HepG2 (cell line): ENCODE results near the gene NDRG2. TPM values are rescaled to one million over a fixed set of nuclear protein-coding genes. Genes with fewer than 3 reads are reported as not detected.

Experiments
- AKAP8 ChIP-seq: sonication (generic); formaldehyde crosslinking; IDR thresholded peaks from 2 replicates; pipeline ENCODE4 v1.5.1; 2020; ENCODE audit warnings: mild to moderate bottlenecking, missing genetic modification reagents
- ELF4 ChIP-seq: sonication (generic); formaldehyde crosslinking; IDR thresholded peaks from 2 replicates; pipeline ENCODE4 v1.5.0; 2020; ENCODE audit warnings: missing genetic modification reagents, mild to moderate bottlenecking, moderate library complexity, borderline replicate concordance
- KMT2A ChIP-seq: sonication (generic); formaldehyde crosslinking; IDR thresholded peaks from 2 replicates; pipeline ENCODE4 v1.4.0; 2020; ENCODE audit warnings: missing genetic modification reagents
- NCOA2 ChIP-seq: sonication (generic); formaldehyde crosslinking; IDR thresholded peaks from 2 replicates; pipeline ENCODE4 v1.8.0; 2022; ENCODE audit warnings: inconsistent platforms
- NFE2L1 ChIP-seq: sonication (generic); formaldehyde crosslinking; IDR thresholded peaks from 2 replicates; pipeline ENCODE4 v1.4.0; 2020; ENCODE audit warnings: missing genetic modification reagents, mild to moderate bottlenecking, borderline replicate concordance
- STAG1 ChIP-seq: sonication (generic); formaldehyde crosslinking; IDR thresholded peaks from 2 replicates; pipeline ENCODE4 v1.4.0; 2020; ENCODE audit warnings: missing genetic modification reagents
- TFDP2 ChIP-seq: sonication (generic); formaldehyde crosslinking; IDR thresholded peaks from 2 replicates; pipeline ENCODE4 v1.4.0; 2020; ENCODE audit warnings: missing genetic modification reagents
- USF2 ChIP-seq, 2 experiments: sonication (generic) in 1 of 2; formaldehyde crosslinking in 1 of 2; IDR thresholded peaks; 2 replicates each; pipeline versions ENCODE4 v1.5.1 to v1.6.1; 2011 to 2020; ENCODE audit warnings: borderline replicate concordance in 1 of 2, low read depth in 1 of 2, low read length in 1 of 2, mild to moderate bottlenecking in 1 of 2, missing genetic modification reagents in 1 of 2, moderate library complexity in 1 of 2
- XRCC5 ChIP-seq: fragments of 200-400 bp; formaldehyde crosslinking; optimal IDR thresholded peaks from 2 replicates; pipeline ENCODE3; 2017; ENCODE audit warnings: mild to moderate bottlenecking, low read length
- ZEB1 ChIP-seq: IDR thresholded peaks from 2 replicates; pipeline ENCODE4 v1.6.1; 2012; ENCODE audit warnings: mild to moderate bottlenecking, low read depth, inconsistent platforms; ENCODE audit not compliant: insufficient replicate concordance
- ZKSCAN5 ChIP-seq: sonication (generic); formaldehyde crosslinking; IDR thresholded peaks from 2 replicates; pipeline ENCODE4 v1.5.1; 2020; ENCODE audit warnings: mild to moderate bottlenecking, missing genetic modification reagents
- ZNF121 ChIP-seq: sonication (generic); formaldehyde crosslinking; IDR thresholded peaks from 2 replicates; pipeline ENCODE4 v1.5.0; 2020; ENCODE audit warnings: mild to moderate bottlenecking, missing genetic modification reagents
- ZNF253 ChIP-seq: sonication (generic); formaldehyde crosslinking; IDR thresholded peaks from 2 replicates; pipeline ENCODE4 v1.8.0; 2022; ENCODE audit warnings: mild to moderate bottlenecking, missing genetic modification reagents, borderline replicate concordance
- polyA plus RNA-seq, 8 experiments: library from polyadenylated mRNA; depleted of rRNA in 3 of 8; stranded (reverse) in 7 of 8; unstranded in 1 of 8; fragments of >200 nt; fragmentation: Illumina TruSeq in 4 of 8; extraction: Trizol in 4 of 8; gene quantifications; 2 replicates each; pipeline versions ENCODE4 v1.2.1 to v1.2.3, GENCODE V29; 2011 to 2016; ENCODE audit warnings: low read depth in 4 of 8, missing spikeins in 1 of 8, mixed read lengths in 1 of 8; ENCODE audit not compliant: insufficient read depth in 1 of 8
- total RNA-seq, 5 experiments: library from RNA; depleted of rRNA; stranded (reverse); fragments of >200 nt; fragmentation: Illumina TruSeq; extraction: Trizol; gene quantifications; 2 replicates each; pipeline ENCODE4 v1.2.3, GENCODE V29; 2016; ENCODE audit warnings: low read depth in 1 of 5
- TF ChIP-seq, protein P1 (sequence below): sonication (generic); formaldehyde crosslinking; IDR thresholded peaks from 2 replicates; pipeline ENCODE4 v1.4.0; 2020; ENCODE audit warnings: missing genetic modification reagents, low read depth, mild to moderate bottlenecking, borderline replicate concordance
- TF ChIP-seq, protein P2 (sequence below): sonication (generic); formaldehyde crosslinking; IDR thresholded peaks from 2 replicates; pipeline ENCODE4 v1.5.1; 2020; ENCODE audit warnings: missing genetic modification reagents, mild to moderate bottlenecking, borderline replicate concordance
- TF ChIP-seq, protein P3 (sequence below): sonication (generic); formaldehyde crosslinking; IDR thresholded peaks from 2 replicates; pipeline ENCODE4 v1.5.0; 2020; ENCODE audit warnings: mild to moderate bottlenecking, missing genetic modification reagents

The NDRG2 gene
- total and polyA plus RNA-seq, 2 of the 13 experiments (the other 11 are each of a cell fraction or from before 2014, with no cell fraction given) = 27.2 to 189 TPM

DNA sequence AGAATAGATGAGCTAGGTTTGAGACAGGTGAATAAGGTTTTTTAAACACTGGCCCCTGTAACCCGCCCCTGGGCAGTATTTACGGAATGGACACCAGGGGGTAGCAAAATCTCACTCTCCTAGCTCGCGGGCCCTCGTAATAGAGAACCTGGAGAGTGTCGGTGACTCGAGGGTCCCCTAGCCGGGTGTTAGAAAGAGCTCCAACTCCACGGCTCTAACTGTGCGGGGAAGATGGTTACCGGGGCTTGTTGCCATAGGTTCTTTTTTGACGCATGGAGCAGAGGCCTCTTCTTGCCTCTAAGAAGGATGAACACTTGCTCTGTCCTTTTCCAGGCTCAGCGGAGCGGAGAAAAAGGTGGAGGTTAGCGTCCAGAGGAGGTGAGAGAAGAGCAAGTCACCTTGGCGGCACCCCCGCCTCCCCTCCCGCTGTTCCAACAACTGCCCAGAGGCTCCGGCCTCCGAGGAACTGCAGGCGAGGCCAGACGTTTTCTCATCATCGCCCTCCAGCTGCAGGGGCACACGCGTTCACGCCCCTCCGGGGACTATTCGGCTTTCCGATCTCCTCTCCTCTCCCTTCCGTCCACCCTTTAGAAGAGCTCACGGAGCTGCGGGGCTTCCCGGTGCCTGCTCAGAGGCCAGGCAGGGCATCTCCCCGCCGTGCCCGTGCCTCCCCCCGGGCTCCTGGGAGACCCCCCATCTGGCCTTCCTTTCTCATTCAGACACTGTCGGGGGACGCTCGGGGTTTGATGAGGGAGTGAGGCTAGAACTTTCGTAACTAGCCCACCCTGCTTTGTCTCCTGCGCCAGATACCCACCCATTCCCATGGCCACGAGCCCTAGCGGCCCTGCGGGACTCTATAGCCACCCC lies 43.9 kb upstream of the NDRG2 start (continued):
- TF ChIP-seq, protein P1, sequence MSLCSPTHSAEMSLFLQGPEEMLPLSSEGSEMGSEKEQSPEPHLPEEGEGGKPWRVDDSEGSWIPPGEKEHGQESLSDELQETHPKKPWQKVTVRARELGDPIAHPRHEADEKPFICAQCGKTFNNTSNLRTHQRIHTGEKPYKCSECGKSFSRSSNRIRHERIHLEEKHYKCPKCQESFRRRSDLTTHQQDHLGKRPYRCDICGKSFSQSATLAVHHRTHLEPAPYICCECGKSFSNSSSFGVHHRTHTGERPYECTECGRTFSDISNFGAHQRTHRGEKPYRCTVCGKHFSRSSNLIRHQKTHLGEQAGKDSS (CRISPR knock-in tag) = no peak
- peak; percentile 52 for TF ChIP-seq XRCC5
- peak; percentile 95 for TF ChIP-seq ZKSCAN5 (CRISPR knock-in tag)
- peak; percentile 44; the same call in 1 of the 2 replicates for TF ChIP-seq NCOA2 (CRISPR knock-in tag)
- TF ChIP-seq STAG1 (CRISPR knock-in tag) = peak; percentile 84
- 0 out of 2 replicates have a peak, but pooled peaks have one; percentile 55 for TF ChIP-seq KMT2A (CRISPR knock-in tag)
- TF ChIP-seq TFDP2 (CRISPR knock-in tag) = 0 out of 2 replicates have a peak, but pooled peaks have one; percentile 59
- no peak for TF ChIP-seq ELF4
- TF ChIP-seq ZEB1 = peak; percentile 60
- TF ChIP-seq ZNF253 (CRISPR knock-in tag) = no peak
- TF ChIP-seq, protein P2, sequence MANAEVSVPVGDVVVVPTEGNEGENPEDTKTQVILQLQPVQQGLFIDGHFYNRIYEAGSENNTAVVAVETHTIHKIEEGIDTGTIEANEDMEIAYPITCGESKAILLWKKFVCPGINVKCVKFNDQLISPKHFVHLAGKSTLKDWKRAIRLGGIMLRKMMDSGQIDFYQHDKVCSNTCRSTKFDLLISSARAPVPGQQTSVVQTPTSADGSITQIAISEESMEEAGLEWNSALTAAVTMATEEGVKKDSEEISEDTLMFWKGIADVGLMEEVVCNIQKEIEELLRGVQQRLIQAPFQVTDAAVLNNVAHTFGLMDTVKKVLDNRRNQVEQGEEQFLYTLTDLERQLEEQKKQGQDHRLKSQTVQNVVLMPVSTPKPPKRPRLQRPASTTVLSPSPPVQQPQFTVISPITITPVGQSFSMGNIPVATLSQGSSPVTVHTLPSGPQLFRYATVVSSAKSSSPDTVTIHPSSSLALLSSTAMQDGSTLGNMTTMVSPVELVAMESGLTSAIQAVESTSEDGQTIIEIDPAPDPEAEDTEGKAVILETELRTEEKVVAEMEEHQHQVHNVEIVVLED (CRISPR knock-in tag) = peak; percentile 47; the same call in 1 of the 2 replicates
- TF ChIP-seq NFE2L1 = peak; percentile 57; the same call in 1 of the 2 replicates
- 0 out of 2 replicates have a peak, but pooled peaks have one; percentile 39 for TF ChIP-seq AKAP8 (CRISPR knock-in tag)
- TF ChIP-seq USF2 (IDR thresholded peaks at IDR 0.05; ENCODE audit: low read depth, low read length) = no peak
- no peak for TF ChIP-seq USF2 (CRISPR knock-in tag; IDR thresholded peaks at IDR 0.05; ENCODE audit: borderline replicate concordance)
- no peak for TF ChIP-seq ZNF121 (CRISPR knock-in tag)
- TF ChIP-seq, protein P3, sequence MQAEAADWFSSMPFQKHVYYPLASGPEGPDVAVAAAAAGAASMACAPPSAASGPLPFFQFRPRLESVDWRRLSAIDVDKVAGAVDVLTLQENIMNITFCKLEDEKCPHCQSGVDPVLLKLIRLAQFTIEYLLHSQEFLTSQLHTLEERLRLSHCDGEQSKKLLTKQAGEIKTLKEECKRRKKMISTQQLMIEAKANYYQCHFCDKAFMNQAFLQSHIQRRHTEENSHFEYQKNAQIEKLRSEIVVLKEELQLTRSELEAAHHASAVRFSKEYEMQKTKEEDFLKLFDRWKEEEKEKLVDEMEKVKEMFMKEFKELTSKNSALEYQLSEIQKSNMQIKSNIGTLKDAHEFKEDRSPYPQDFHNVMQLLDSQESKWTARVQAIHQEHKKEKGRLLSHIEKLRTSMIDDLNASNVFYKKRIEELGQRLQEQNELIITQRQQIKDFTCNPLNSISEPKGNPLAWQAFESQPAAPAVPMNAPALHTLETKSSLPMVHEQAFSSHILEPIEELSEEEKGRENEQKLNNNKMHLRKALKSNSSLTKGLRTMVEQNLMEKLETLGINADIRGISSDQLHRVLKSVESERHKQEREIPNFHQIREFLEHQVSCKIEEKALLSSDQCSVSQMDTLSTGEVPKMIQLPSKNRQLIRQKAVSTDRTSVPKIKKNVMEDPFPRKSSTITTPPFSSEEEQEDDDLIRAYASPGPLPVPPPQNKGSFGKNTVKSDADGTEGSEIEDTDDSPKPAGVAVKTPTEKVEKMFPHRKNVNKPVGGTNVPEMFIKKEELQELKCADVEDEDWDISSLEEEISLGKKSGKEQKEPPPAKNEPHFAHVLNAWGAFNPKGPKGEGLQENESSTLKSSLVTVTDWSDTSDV (CRISPR knock-in tag) = no peak
